HepG2 (cell line): Measurements from ENCODE around the gene MIF4GD. TPM values are rescaled to one million over a fixed set of nuclear protein-coding genes. Genes with fewer than 3 reads are reported as not detected.

ENCODE experiments used
- AHR ChIP-seq: IDR thresholded peaks from 2 replicates; pipeline ENCODE4 v1.6.1; 2018; ENCODE audit warnings: missing genetic modification reagents, missing compliant biosample characterization
- BRD4 ChIP-seq: sonication (generic); formaldehyde crosslinking; IDR thresholded peaks from 2 replicates; pipeline ENCODE4 v1.4.0; 2020; ENCODE audit warnings: missing genetic modification reagents
- CCAR2 ChIP-seq: fragments of 200-400 bp; formaldehyde crosslinking; optimal IDR thresholded peaks from 2 replicates; pipeline ENCODE3; 2018; ENCODE audit warnings: low read depth, mild to moderate bottlenecking, low read length, moderate library complexity
- DNMT1 ChIP-seq: sonication (generic); formaldehyde crosslinking; IDR thresholded peaks from 2 replicates; pipeline ENCODE4 v1.5.1; 2020; ENCODE audit warnings: mild to moderate bottlenecking, missing genetic modification reagents
- HDAC6 ChIP-seq: fragments of 200-600 bp; sonication (generic); IDR thresholded peaks from 2 replicates; pipeline ENCODE4 v1.7.0; 2017; ENCODE audit warnings: mild to moderate bottlenecking, antibody characterized with exemption, low read length, low read depth
- IRX3 ChIP-seq: sonication (generic); formaldehyde crosslinking; IDR thresholded peaks from 2 replicates; pipeline ENCODE4 v1.8.1; 2023; ENCODE audit warnings: mild to moderate bottlenecking, low read depth, missing genetic modification reagents, borderline replicate concordance
- MED13 ChIP-seq: sonication (generic); formaldehyde crosslinking; IDR thresholded peaks from 2 replicates; pipeline ENCODE4 v1.5.0; 2020; ENCODE audit warnings: missing genetic modification reagents
- MEIS1 ChIP-seq: sonication (generic); formaldehyde crosslinking; IDR thresholded peaks from 2 replicates; pipeline ENCODE4 v1.9.0; 2021; ENCODE audit warnings: mild to moderate bottlenecking, missing genetic modification reagents, moderate library complexity, borderline replicate concordance
- MLLT10 ChIP-seq: sonication (generic); formaldehyde crosslinking; IDR thresholded peaks from 2 replicates; pipeline ENCODE4 v1.4.0; 2020; ENCODE audit warnings: missing genetic modification reagents
- U2AF2 ChIP-seq: fragments of 200-400 bp; formaldehyde crosslinking; IDR thresholded peaks from 2 replicates; pipeline ENCODE4 v1.6.1; 2017; ENCODE audit warnings: low read depth, mild to moderate bottlenecking, low read length
- YY1 ChIP-seq: IDR thresholded peaks from 2 replicates; pipeline ENCODE4 v1.6.1; 2011; ENCODE audit warnings: low read length, low read depth, moderate library complexity, mild to moderate bottlenecking; ENCODE audit not compliant: insufficient read depth, insufficient replicate concordance
- ZBTB1 ChIP-seq: sonication (generic); formaldehyde crosslinking; IDR thresholded peaks from 2 replicates; pipeline ENCODE4 v1.4.0; 2020; ENCODE audit warnings: missing genetic modification reagents, borderline replicate concordance
- ZFP62 ChIP-seq: sonication (generic); formaldehyde crosslinking; IDR thresholded peaks from 2 replicates; pipeline ENCODE4 v1.4.0; 2020; ENCODE audit warnings: missing genetic modification reagents
- ZNF235 ChIP-seq: sonication (generic); formaldehyde crosslinking; IDR thresholded peaks from 2 replicates; pipeline ENCODE4 v1.8.1; 2023; ENCODE audit warnings: mild to moderate bottlenecking, missing genetic modification reagents, borderline replicate concordance
- ZNF329 ChIP-seq: sonication (generic); formaldehyde crosslinking; IDR thresholded peaks from 2 replicates; pipeline ENCODE4 v1.9.0; 2021; ENCODE audit warnings: low read depth, mild to moderate bottlenecking, missing genetic modification reagents
- ZNF33B ChIP-seq: sonication (generic); formaldehyde crosslinking; IDR thresholded peaks from 2 replicates; pipeline ENCODE4 v1.5.1; 2020; ENCODE audit warnings: mild to moderate bottlenecking, missing genetic modification reagents
- ZNF441 ChIP-seq: sonication (generic); formaldehyde crosslinking; IDR thresholded peaks from 2 replicates; pipeline ENCODE4 v1.7.0; 2021; ENCODE audit warnings: missing genetic modification reagents, borderline replicate concordance
- ZNF501 ChIP-seq: sonication (generic); formaldehyde crosslinking; IDR thresholded peaks from 2 replicates; pipeline ENCODE4 v1.5.1; 2020; ENCODE audit warnings: mild to moderate bottlenecking, moderate library complexity, missing genetic modification reagents
- ZNF652 ChIP-seq: IDR thresholded peaks from 2 replicates; pipeline ENCODE4 v1.6.1; 2016; ENCODE audit warnings: low read depth, borderline replicate concordance
- ZNF746 ChIP-seq: sonication (generic); formaldehyde crosslinking; IDR thresholded peaks from 2 replicates; pipeline ENCODE4 v1.8.0; 2022; ENCODE audit warnings: mild to moderate bottlenecking, missing genetic modification reagents
- polyA plus RNA-seq, 8 experiments: library from polyadenylated mRNA; depleted of rRNA in 3 of 8; stranded (reverse) in 7 of 8; unstranded in 1 of 8; fragments of >200 nt; fragmentation: Illumina TruSeq in 4 of 8; extraction: Trizol in 4 of 8; gene quantifications; 2 replicates each; pipeline versions ENCODE4 v1.2.1 to v1.2.3, GENCODE V29; 2011 to 2016; ENCODE audit warnings: low read depth in 4 of 8, missing spikeins in 1 of 8, mixed read lengths in 1 of 8; ENCODE audit not compliant: insufficient read depth in 1 of 8
- total RNA-seq, 5 experiments: library from RNA; depleted of rRNA; stranded (reverse); fragments of >200 nt; fragmentation: Illumina TruSeq; extraction: Trizol; gene quantifications; 2 replicates each; pipeline ENCODE4 v1.2.3, GENCODE V29; 2016; ENCODE audit warnings: low read depth in 1 of 5
- TF ChIP-seq, protein P1 (sequence below): sonication (generic); formaldehyde crosslinking; IDR thresholded peaks from 2 replicates; pipeline ENCODE4 v1.4.0; 2020; ENCODE audit warnings: missing genetic modification reagents, borderline replicate concordance
- TF ChIP-seq, protein P2 (sequence below): sonication (generic); formaldehyde crosslinking; IDR thresholded peaks from 2 replicates; pipeline ENCODE4 v1.4.0; 2020; ENCODE audit warnings: missing genetic modification reagents
- TF ChIP-seq, protein P3 (sequence below): sonication (generic); formaldehyde crosslinking; IDR thresholded peaks from 2 replicates; pipeline ENCODE4 v1.5.0; 2020; ENCODE audit warnings: missing genetic modification reagents, mild to moderate bottlenecking, borderline replicate concordance
- TF ChIP-seq, protein P4 (sequence below): sonication (generic); formaldehyde crosslinking; IDR thresholded peaks from 2 replicates; pipeline ENCODE4 v1.8.0; 2022; ENCODE audit warnings: low read depth, missing genetic modification reagents

The MIF4GD gene
- total and polyA plus RNA-seq, 2 of the 13 experiments (the other 11 are each of a cell fraction or from before 2014, with no cell fraction given), result 14.0 to 28.0 TPM

DNA sequence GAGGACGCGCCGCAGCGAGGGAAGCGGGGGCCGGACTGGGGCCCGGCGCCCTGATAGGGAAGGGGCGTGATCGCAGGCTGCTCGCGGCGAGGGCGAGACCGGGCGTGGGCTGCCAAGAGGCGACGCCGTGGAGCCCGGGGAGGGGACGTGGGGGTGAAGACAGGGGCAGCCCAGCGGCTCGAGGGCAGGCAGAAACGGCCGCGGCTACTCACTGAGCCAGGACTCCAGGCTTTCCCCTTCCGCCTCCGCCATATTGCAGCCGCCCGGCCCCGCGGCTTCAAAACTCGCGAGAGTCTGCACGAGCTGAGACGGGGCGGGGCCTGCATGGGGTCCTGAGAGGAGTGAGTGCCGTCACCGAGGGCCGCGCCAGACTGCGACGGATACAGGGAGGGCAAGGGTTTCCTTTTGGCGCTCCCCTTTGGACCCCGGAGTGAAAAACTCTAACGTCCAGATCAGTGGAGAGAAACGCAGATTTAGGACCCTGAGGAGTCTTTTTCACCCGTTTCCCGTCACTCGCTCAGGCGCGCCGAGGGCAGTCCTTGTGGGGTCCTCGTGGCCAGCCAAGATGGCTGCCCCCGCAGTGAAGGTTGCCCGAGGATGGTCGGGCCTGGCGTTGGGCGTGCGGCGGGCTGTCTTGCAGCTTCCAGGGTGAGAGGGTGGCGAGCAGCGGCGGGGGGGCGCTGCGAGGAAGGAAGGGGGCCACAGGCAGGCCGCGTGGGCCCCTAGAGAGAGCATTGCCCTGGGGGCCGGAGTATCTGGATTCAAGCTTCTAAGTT is 9.5 kb downstream of the MIF4GD start, which contains the start of the genes GGA3 and MRPS7 (continued):
- TF ChIP-seq, protein P1, sequence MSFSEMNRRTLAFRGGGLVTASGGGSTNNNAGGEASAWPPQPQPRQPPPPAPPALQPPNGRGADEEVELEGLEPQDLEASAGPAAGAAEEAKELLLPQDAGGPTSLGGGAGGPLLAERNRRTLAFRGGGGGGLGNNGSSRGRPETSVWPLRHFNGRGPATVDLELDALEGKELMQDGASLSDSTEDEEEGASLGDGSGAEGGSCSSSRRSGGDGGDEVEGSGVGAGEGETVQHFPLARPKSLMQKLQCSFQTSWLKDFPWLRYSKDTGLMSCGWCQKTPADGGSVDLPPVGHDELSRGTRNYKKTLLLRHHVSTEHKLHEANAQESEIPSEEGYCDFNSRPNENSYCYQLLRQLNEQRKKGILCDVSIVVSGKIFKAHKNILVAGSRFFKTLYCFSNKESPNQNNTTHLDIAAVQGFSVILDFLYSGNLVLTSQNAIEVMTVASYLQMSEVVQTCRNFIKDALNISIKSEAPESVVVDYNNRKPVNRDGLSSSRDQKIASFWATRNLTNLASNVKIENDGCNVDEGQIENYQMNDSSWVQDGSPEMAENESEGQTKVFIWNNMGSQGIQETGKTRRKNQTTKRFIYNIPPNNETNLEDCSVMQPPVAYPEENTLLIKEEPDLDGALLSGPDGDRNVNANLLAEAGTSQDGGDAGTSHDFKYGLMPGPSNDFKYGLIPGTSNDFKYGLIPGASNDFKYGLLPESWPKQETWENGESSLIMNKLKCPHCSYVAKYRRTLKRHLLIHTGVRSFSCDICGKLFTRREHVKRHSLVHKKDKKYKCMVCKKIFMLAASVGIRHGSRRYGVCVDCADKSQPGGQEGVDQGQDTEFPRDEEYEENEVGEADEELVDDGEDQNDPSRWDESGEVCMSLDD (CRISPR knock-in tag), result no peak
- TF ChIP-seq ZNF33B, result peak; percentile 77
- TF ChIP-seq AHR (CRISPR knock-in tag), result 0 out of 2 replicates have a peak, but pooled peaks have one; percentile 30
- peak; percentile 76; the same call in 1 of the 2 replicates for TF ChIP-seq U2AF2
- no peak for TF ChIP-seq MED13 (CRISPR knock-in tag)
- peak; percentile 87 for TF ChIP-seq ZNF329
- peak; percentile 68; the same call in 1 of the 2 replicates for TF ChIP-seq ZNF441
- TF ChIP-seq BRD4, result peak; percentile 85; the same call in 1 of the 2 replicates
- peak; percentile 32; the same call in 1 of the 2 replicates for TF ChIP-seq ZNF652 (CRISPR knock-in tag)
- TF ChIP-seq ZNF501 (CRISPR knock-in tag), result peak; percentile 98
- TF ChIP-seq, protein P2, sequence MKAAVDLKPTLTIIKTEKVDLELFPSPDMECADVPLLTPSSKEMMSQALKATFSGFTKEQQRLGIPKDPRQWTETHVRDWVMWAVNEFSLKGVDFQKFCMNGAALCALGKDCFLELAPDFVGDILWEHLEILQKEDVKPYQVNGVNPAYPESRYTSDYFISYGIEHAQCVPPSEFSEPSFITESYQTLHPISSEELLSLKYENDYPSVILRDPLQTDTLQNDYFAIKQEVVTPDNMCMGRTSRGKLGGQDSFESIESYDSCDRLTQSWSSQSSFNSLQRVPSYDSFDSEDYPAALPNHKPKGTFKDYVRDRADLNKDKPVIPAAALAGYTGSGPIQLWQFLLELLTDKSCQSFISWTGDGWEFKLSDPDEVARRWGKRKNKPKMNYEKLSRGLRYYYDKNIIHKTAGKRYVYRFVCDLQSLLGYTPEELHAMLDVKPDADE (CRISPR knock-in tag), result no peak
- peak; percentile 66; the same call in 1 of the 2 replicates for TF ChIP-seq ZNF746 (CRISPR knock-in tag)
- peak; percentile 96; the same call in 1 of the 2 replicates for TF ChIP-seq HDAC6
- no peak for TF ChIP-seq ZFP62 (CRISPR knock-in tag)
- no peak for TF ChIP-seq IRX3 (CRISPR knock-in tag)
- no peak for TF ChIP-seq MLLT10 (CRISPR knock-in tag)
- peak; percentile 80; the same call in 1 of the 2 replicates for TF ChIP-seq MEIS1 (CRISPR knock-in tag)
- TF ChIP-seq, protein P3, sequence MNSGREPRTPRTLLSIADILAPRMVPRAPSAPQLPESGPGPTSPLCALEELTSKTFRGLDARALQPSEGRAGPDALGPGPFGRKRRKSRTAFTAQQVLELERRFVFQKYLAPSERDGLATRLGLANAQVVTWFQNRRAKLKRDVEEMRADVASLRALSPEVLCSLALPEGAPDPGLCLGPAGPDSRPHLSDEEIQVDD (CRISPR knock-in tag), result no peak
- peak; percentile 94 for TF ChIP-seq YY1
- 0 out of 2 replicates have a peak, but pooled peaks have one; percentile 65 for TF ChIP-seq ZNF235 (CRISPR knock-in tag)
- no peak for TF ChIP-seq ZBTB1
- no peak for TF ChIP-seq CCAR2
- TF ChIP-seq, protein P4, sequence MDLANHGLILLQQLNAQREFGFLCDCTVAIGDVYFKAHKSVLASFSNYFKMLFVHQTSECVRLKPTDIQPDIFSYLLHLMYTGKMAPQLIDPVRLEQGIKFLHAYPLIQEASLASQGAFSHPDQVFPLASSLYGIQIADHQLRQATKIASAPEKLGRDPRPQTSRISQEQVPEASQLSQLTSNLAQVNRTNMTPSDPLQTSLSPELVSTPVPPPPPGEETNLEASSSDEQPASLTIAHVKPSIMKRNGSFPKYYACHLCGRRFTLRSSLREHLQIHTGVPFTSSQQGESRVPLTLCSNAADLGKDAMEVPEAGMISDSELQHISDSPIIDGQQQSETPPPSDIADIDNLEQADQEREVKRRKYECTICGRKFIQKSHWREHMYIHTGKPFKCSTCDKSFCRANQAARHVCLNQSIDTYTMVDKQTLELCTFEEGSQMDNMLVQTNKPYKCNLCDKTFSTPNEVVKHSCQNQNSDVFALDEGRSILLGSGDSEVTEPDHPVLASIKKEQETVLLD, result peak; percentile 44
- peak; percentile 58; the same call in 1 of the 2 replicates for TF ChIP-seq DNMT1
